Endothelial cell of umbilical vein (primary cell): ENCODE data around the gene VSIR. TPM values are rescaled to one million over a fixed set of nuclear protein-coding genes. Genes with fewer than 3 reads are reported as not detected.

ENCODE experiments used
- BruUV-seq: library from RNA; stranded (reverse); fragments of 400-500 nt; replicated peaks from 2 replicates; lab custom pipeline; 2021; lab: Mats Ljungman, UMichigan
- CTCF ChIA-PET: fragments of 300-600, 350-600 bp; sonication (Branson Sonifier 250); formaldehyde crosslinking; loops from one replicate; lab custom pipeline; 2021; ENCODE audit warnings: antibody characterized with exemption, inconsistent platforms; lab: Charles Lee
- POLR2A ChIA-PET: fragments of 300-600, 350-600 bp; sonication (Branson Sonifier 250); formaldehyde crosslinking; loops from one replicate; lab custom pipeline; 2021; ENCODE audit warnings: antibody characterized with exemption, inconsistent platforms; lab: Charles Lee
- DNase-seq: peaks from one replicate; pipeline ENCODE4 v3.0.0-alpha.2; 2011; ENCODE audit warnings: low read depth, low spot score
- FAIRE-seq: peaks from 2 replicates; lab custom pipeline; 2011; peaks lifted over from hg19 to GRCh38; lab: Jason Lieb, UNC
- H2AFZ ChIP-seq: 2 replicates; pipeline ENCODE4 v1.6.0; 2012; ENCODE audit warnings: low read depth, low read length, control low read depth, inconsistent platforms
- H3K27ac ChIP-seq: 2 replicates; pipeline ENCODE4 v1.5.1; 2011; ENCODE audit warnings: low read depth, mild to moderate bottlenecking, control low read depth, low read length, moderate library complexity; ENCODE audit not compliant: insufficient read depth
- H3K27me3 ChIP-seq, 2 experiments: 2 replicates each; pipeline versions ENCODE4 v1.6.0 to v1.6.1; 2011; ENCODE audit warnings: low read length in 2 of 2, mixed read lengths in 1 of 2; ENCODE audit not compliant: control insufficient read depth in 2 of 2, insufficient read depth in 2 of 2
- H3K36me3 ChIP-seq, 2 experiments: 2 replicates in 1 of 2; 3 replicates in 1 of 2; pipeline ENCODE4 v1.5.1; 2011; ENCODE audit warnings: low read length in 2 of 2, mild to moderate bottlenecking in 1 of 2, moderate library complexity in 1 of 2; ENCODE audit not compliant: control insufficient read depth in 2 of 2, insufficient read depth in 2 of 2; ENCODE audit errors: extremely low read depth in 1 of 2
- H3K4me1 ChIP-seq: 3 replicates; pipeline ENCODE4 v1.5.1; 2011; ENCODE audit warnings: mild to moderate bottlenecking, low read length; ENCODE audit not compliant: control insufficient read depth, insufficient read depth; ENCODE audit errors: extremely low read depth
- H3K4me2 ChIP-seq: 2 replicates; pipeline ENCODE4 v1.6.1; 2011; ENCODE audit warnings: low read length, control low read depth, mixed read lengths; ENCODE audit not compliant: insufficient read depth
- H3K4me3 ChIP-seq, 3 experiments: fragments of 200-600 bp in 1 of 3; sonication (generic), shearing (Covaris generic) in 1 of 3; replicated peaks in 1 of 3; 2 replicates each; pipeline ENCODE4 v1.5.1; 2011 to 2016; ENCODE audit warnings: control low read depth in 3 of 3, low read length in 3 of 3, mild to moderate bottlenecking in 2 of 3, inconsistent platforms in 1 of 3, low read depth in 1 of 3, moderate library complexity in 1 of 3; ENCODE audit not compliant: insufficient read depth in 1 of 3
- H3K79me2 ChIP-seq: 2 replicates; pipeline ENCODE4 v1.6.0; 2012; ENCODE audit warnings: low read length, inconsistent platforms; ENCODE audit not compliant: control insufficient read depth, insufficient read depth
- H3K9ac ChIP-seq: replicated peaks from 2 replicates; pipeline ENCODE3; 2011; ENCODE audit warnings: low read length, control low read depth; ENCODE audit not compliant: insufficient read depth; ENCODE audit errors: extremely low read depth
- H3K9me1 ChIP-seq: replicated peaks from 3 replicates; pipeline ENCODE4 v1.6.0; 2011; ENCODE audit warnings: mild to moderate bottlenecking, low read length; ENCODE audit not compliant: control insufficient read depth, insufficient read depth; ENCODE audit errors: extremely low read depth
- H3K9me3 ChIP-seq: replicated peaks from 2 replicates; pipeline ENCODE4 v1.5.1; 2012; ENCODE audit warnings: low read length, inconsistent platforms; ENCODE audit not compliant: control insufficient read depth, insufficient read depth
- H4K20me1 ChIP-seq: replicated peaks from 2 replicates; pipeline ENCODE3; 2011; ENCODE audit warnings: mild to moderate bottlenecking, low read length; ENCODE audit not compliant: control insufficient read depth, insufficient read depth; ENCODE audit errors: extremely low read depth
- CTCF ChIP-seq, 2 donors: IDR thresholded peaks; 1 replicate in 1 of 2; 2 replicates in 1 of 2; pipeline ENCODE4 v1.5.1; 2011; ENCODE audit warnings: low read length in 2 of 2, mild to moderate bottlenecking in 2 of 2, moderate library complexity in 2 of 2, control low read depth in 1 of 2, inconsistent platforms in 1 of 2, low read depth in 1 of 2; ENCODE audit not compliant: insufficient read depth in 1 of 2; ENCODE audit errors: extremely low read depth in 1 of 2
- EZH2 ChIP-seq: IDR thresholded peaks from 2 replicates; pipeline ENCODE4 v1.6.1; 2012; ENCODE audit warnings: borderline replicate concordance, low read depth, mild to moderate bottlenecking, moderate library complexity, low read length, inconsistent platforms; ENCODE audit not compliant: severe bottlenecking
- GATA2 ChIP-seq: IDR thresholded peaks from 2 replicates; pipeline ENCODE4 v1.7.0; 2011; ENCODE audit warnings: low read depth, mild to moderate bottlenecking, moderate library complexity, mixed read lengths, low read length; ENCODE audit not compliant: insufficient read length, insufficient read depth
- JUN ChIP-seq: IDR thresholded peaks from 2 replicates; pipeline ENCODE4 v1.6.1; 2011; ENCODE audit warnings: borderline replicate concordance, low read depth; ENCODE audit not compliant: insufficient read length, insufficient read depth
- MAX ChIP-seq: IDR thresholded peaks from 2 replicates; pipeline ENCODE4 v1.6.1; 2011; ENCODE audit not compliant: insufficient read depth, insufficient read length
- MYC ChIP-seq: IDR thresholded peaks from one replicate; pipeline ENCODE4 v1.6.1; 2011; ENCODE audit warnings: mild to moderate bottlenecking, low read depth, low read length
- dilution Hi-C: fragments of 300-500 bp; cut with MboI; formaldehyde crosslinking; loops from one replicate; pipeline ENCODE4 v1.15.0; 2019; ENCODE audit warnings: low sequenced_read_pairs; ENCODE audit not compliant: extremely low pct_ligation_motif_present
- intact Hi-C: fragments of 100-400 bp; cut with micrococcal nuclease; formaldehyde crosslinking; loops from one replicate; pipeline ENCODE4 v1.10.0; 2022
- polyA plus RNA-seq, 4 experiments: library from polyadenylated mRNA; depleted of rRNA in 3 of 4; stranded (reverse) in 3 of 4; unstranded in 1 of 4; fragments of >200 nt; gene quantifications; 2 replicates each; pipeline versions ENCODE4 v1.2.1 to v1.2.3, GENCODE V29; 2011 to 2012; ENCODE audit warnings: missing spikeins in 1 of 4
- total RNA-seq: library from RNA; stranded (reverse); gene quantifications from 2 replicates; pipeline ENCODE4 v1.2.3, GENCODE V29; 2021

Gene VSIR
- total and polyA plus RNA-seq, 2 donors (not counting 3 experiments of a cell fraction or from before 2014, with no cell fraction given) = 4.9 to 6.3 TPM

GRCh38 chr10:71705582-71705981, 67.7 kb downstream of the VSIR start:
- Histone ChIP-seq H3K79me2 (no peaks in the 10 kb centered on the region), H3K4me2 (no peak overlapping the region), H4K20me1 (no peaks in the 10 kb centered on the region), H3K36me3 (no peaks in the 10 kb centered on the region), H3K9me3 (no peaks in the 10 kb centered on the region), H3K4me1 (no peaks in the 10 kb centered on the region), H3K27ac (no peak overlapping the region), H3K4me3 (no peak overlapping the region), H2AFZ (no peak overlapping the region), H3K9ac (no peak overlapping the region), H3K9me1 (no peaks in the 10 kb centered on the region), H3K27me3 (peaks cover 0 to 3% of the 10 kb centered on the region in 2 experiments)
- FAIRE-seq = no peak
- no peak for TF ChIP-seq CTCF (IDR thresholded peaks at IDR 0.05; ENCODE audit: extremely low read depth in 1 of 2, insufficient read depth in 1 of 2, low read depth in 1 of 2, low read length in 2 of 2)
- TF ChIP-seq MYC = no peak
- no peak for TF ChIP-seq MAX
- TF ChIP-seq JUN = no peak
- TF ChIP-seq EZH2 = no peak
- TF ChIP-seq GATA2 = no peak
- CTCF ChIA-PET = interaction anchor here (0.6 to 5.5 kb wide), 10 partner anchors 8 to 390 kb away, joined by 3 to 63 read pairs (median 7); partner anchors contain the start of genes SLC29A3 and VSIR
- BruUV-seq = no TSS peak
- dilution Hi-C loops (no loop called here), intact Hi-C loops (no loop called here)
- no peak for DNase-seq
- POLR2A ChIA-PET = no interaction called here
